PFSK-1 (cell line): ENCODE data around the gene UGGT2.

ENCODE experiments used
- FOXP2 ChIP-seq: optimal IDR thresholded peaks from 2 replicates; pipeline ENCODE3; 2011; ENCODE audit warnings: borderline replicate concordance, control low read depth, inconsistent platforms; ENCODE audit not compliant: insufficient read depth; ENCODE audit errors: extremely low read length, extremely low read depth
- POLR2AphosphoS5 ChIP-seq: IDR thresholded peaks from 2 replicates; pipeline ENCODE4 v1.6.1; 2012; ENCODE audit warnings: low read depth, mild to moderate bottlenecking, control low read depth, low read length, moderate library complexity
- REST ChIP-seq, 2 experiments: IDR thresholded peaks; 2 replicates each; pipeline versions ENCODE4 v1.6.1 to v1.8.0; 2011 to 2012; ENCODE audit warnings: low read depth in 2 of 2, low read length in 2 of 2, control low read depth in 1 of 2, inconsistent platforms in 1 of 2, mild to moderate bottlenecking in 1 of 2, moderate library complexity in 1 of 2; ENCODE audit not compliant: insufficient read depth in 1 of 2
- SIN3A ChIP-seq: IDR thresholded peaks from 2 replicates; pipeline ENCODE4 v1.6.1; 2012; ENCODE audit warnings: mild to moderate bottlenecking, low read length, moderate library complexity, borderline replicate concordance; ENCODE audit not compliant: insufficient read depth
- TAF1 ChIP-seq: IDR thresholded peaks from 2 replicates; pipeline ENCODE4 v1.6.1; 2012; ENCODE audit warnings: low read length, control low read depth, borderline replicate concordance; ENCODE audit not compliant: insufficient read depth

GRCh38 chr13:95814495-95814894, 238.7 kb downstream of the UGGT2 start:
- no peak for TF ChIP-seq POLR2AphosphoS5
- TF ChIP-seq SIN3A, result no peak
- TF ChIP-seq TAF1, result no peak
- TF ChIP-seq FOXP2, result no peak
- TF ChIP-seq REST (IDR thresholded peaks at IDR 0.05; ENCODE audit: insufficient read depth in 1 of 2, low read depth in 2 of 2, low read length in 2 of 2), result no peak
